22Rv1 (cell line): ENCODE measurements around the gene TNRC6A.

ENCODE experiments used
- ZFX ChIP-seq: fragments of 450-650 bp; IDR thresholded peaks from 2 replicates; pipeline ENCODE4 v1.6.1; 2017; ENCODE audit warnings: antibody characterized with exemption, borderline replicate concordance
- TF ChIP-seq, protein P1 (sequence below): fragments of 450-650 bp; IDR thresholded peaks from 2 replicates; pipeline ENCODE4 v1.5.1; 2017; ENCODE audit warnings: mild to moderate bottlenecking

DNA sequence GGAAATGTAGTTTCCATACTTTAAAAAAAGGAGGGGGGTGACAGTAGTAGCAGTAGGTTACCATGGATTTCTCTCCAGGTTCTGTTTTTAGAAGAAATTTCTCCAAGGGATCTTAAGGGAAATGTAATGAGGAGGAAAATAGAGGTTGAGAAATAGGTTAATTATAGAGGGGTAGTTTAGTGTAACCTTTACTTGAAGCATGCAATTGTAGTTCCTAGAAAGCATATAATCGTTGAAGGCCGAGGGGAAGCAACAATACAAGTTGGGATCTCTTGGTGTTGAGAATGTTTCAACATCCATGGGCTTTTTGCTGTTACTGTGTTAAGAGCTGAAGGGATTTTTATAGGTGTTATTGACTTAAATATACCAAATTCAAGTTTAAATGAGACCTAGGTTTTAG, 25.1 kb downstream of the TNRC6A start:
- TF ChIP-seq, protein P1, sequence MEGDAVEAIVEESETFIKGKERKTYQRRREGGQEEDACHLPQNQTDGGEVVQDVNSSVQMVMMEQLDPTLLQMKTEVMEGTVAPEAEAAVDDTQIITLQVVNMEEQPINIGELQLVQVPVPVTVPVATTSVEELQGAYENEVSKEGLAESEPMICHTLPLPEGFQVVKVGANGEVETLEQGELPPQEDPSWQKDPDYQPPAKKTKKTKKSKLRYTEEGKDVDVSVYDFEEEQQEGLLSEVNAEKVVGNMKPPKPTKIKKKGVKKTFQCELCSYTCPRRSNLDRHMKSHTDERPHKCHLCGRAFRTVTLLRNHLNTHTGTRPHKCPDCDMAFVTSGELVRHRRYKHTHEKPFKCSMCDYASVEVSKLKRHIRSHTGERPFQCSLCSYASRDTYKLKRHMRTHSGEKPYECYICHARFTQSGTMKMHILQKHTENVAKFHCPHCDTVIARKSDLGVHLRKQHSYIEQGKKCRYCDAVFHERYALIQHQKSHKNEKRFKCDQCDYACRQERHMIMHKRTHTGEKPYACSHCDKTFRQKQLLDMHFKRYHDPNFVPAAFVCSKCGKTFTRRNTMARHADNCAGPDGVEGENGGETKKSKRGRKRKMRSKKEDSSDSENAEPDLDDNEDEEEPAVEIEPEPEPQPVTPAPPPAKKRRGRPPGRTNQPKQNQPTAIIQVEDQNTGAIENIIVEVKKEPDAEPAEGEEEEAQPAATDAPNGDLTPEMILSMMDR, result no peak
- TF ChIP-seq ZFX, result no peak
